ENCODE results near the gene ZSCAN5A.

- TF ChIP-seq CTCF (IDR thresholded peaks at IDR 0.05), result no peak
- no peak for TF ChIP-seq POLR2AphosphoS5 (IDR thresholded peaks at IDR 0.05)
- no peak for TF ChIP-seq EP300 (IDR thresholded peaks at IDR 0.05)
- no peak for TF ChIP-seq POLR2A (IDR thresholded peaks at IDR 0.05)
Observed at GRCh38 chr19:56348289-56348877, 33.7 kb upstream of the ZSCAN5A start.
